NCI-H2171 treated with DMSO at 0.1 percent for 48 hours (cell line): ENCODE measurements around the gene LCAT.
A peak's percentile ranks its signal among the peaks of the same experiment; 100 is the strongest.
"Not testable (repeated sequence)": the region's sequence is repeated elsewhere in the genome, so short reads cannot be mapped to it uniquely, and the experiment has no call there.

Experiments used
- DNase-seq: peaks from one replicate; lab custom pipeline; 2025; lab: John Stamatoyannopoulos, UW

LCAT gene

GRCh38 chr16:67943619-67944504 lies at the start of gene LCAT:
Gene LCAT, minus strand, starts transcription at chr16:67944120. Its CDS starts 19 bp downstream, at chr16:67944101.
- no peak for DNase-seq

- peak; percentile 68 for DNase-seq
These were observed 49.5 kb upstream of the LCAT start for GRCh38 chr16:67993207-67994039.

GRCh38 chr16:67992661-67993206 lies 48.8 kb upstream of the LCAT start:
- no peak for DNase-seq

- no peak for DNase-seq
These were observed 46.1 kb upstream of the LCAT start for GRCh38 chr16:67990018-67990386.

- DNase-seq = no peak
These were observed 45.5 kb upstream of the LCAT start for GRCh38 chr16:67989322-67990017.

GRCh38 chr16:67988675-67989074 lies 44.8 kb upstream of the LCAT start:
- DNase-seq = no peak

GRCh38 chr16:67987460-67988160 lies 43.7 kb upstream of the LCAT start:
- no peak for DNase-seq

GRCh38 chr16:67986949-67987348 lies 43.0 kb upstream of the LCAT start:
- DNase-seq = no peak

GRCh38 chr16:67982011-67982696 lies 38.2 kb upstream of the LCAT start:
- no peak for DNase-seq

- DNase-seq = no peak
These were observed 36.2 kb upstream of the LCAT start, which contains the start of gene DPEP3 for GRCh38 chr16:67979955-67980678. Gene DPEP3, minus strand, starts transcription at chr16:67980499. Its CDS starts 119 bp downstream, at chr16:67980380.

- DNase-seq = no peak
These were observed 33.7 kb upstream of the LCAT start for GRCh38 chr16:67977469-67978227.

GRCh38 chr16:67977005-67977404 lies 33.1 kb upstream of the LCAT start:
- no peak for DNase-seq

GRCh38 chr16:67976205-67976604 lies 32.3 kb upstream of the LCAT start:
- no peak for DNase-seq

- no peak for DNase-seq
These were observed 31.6 kb upstream of the LCAT start for GRCh38 chr16:67975321-67976105.

- not testable (repeated sequence) for DNase-seq
These were observed 28.4 kb upstream of the LCAT start for GRCh38 chr16:67972285-67972684.

- no peak for DNase-seq
These were observed 27.2 kb upstream of the LCAT start for GRCh38 chr16:67971111-67971510.

GRCh38 chr16:67969254-67970039 lies 25.5 kb upstream of the LCAT start:
- peak; percentile 8 for DNase-seq
